ENCODE measurements around the gene CTNND1. TPM values are rescaled to one million over a fixed set of nuclear protein-coding genes. Genes with fewer than 3 reads are reported as not detected.

CTNND1 gene
- total RNA-seq, 1 experiment from 2014 or later, result 70.9 TPM

Other genes starting within 250 kb of the CTNND1 start
- 6.5 and 7.3 TPM in 2 replicates for gene SLC43A1, start 246.1 kb upstream of the CTNND1 start, total RNA-seq (2014; rRNA removed; shearing (Covaris generic))
- gene TIMM10, start 231.0 kb upstream of the CTNND1 start, total RNA-seq (2014; rRNA removed; shearing (Covaris generic)), result 83.3 and 89.8 TPM in 2 replicates
- not detected in 2 replicates for gene SMTNL1, start 224.2 kb upstream of the CTNND1 start, total RNA-seq (2014; rRNA removed; shearing (Covaris generic))
- 57.7 and 62.9 TPM in 2 replicates for gene UBE2L6, start 194.1 kb upstream of the CTNND1 start, total RNA-seq (2014; rRNA removed; shearing (Covaris generic))
- gene SERPING1, start 164.1 kb upstream of the CTNND1 start, total RNA-seq (2014; rRNA removed; shearing (Covaris generic)), result 0.10 and 0.48 TPM in 2 replicates
- 0.20 and 1.1 TPM in 2 replicates for gene YPEL4, start 111.9 kb upstream of the CTNND1 start, total RNA-seq (2014; rRNA removed; shearing (Covaris generic))
- gene CLP1, start 104.0 kb upstream of the CTNND1 start, total RNA-seq (2014; rRNA removed; shearing (Covaris generic)), result 27.2 and 29.0 TPM in 2 replicates
- 21.6 and 22.6 TPM in 2 replicates for gene ZDHHC5, start 93.7 kb upstream of the CTNND1 start, total RNA-seq (2014; rRNA removed; shearing (Covaris generic))
- 37.8 and 38.6 TPM in 2 replicates for gene MED19, start 49.6 kb upstream of the CTNND1 start, total RNA-seq (2014; rRNA removed; shearing (Covaris generic))
- 120 and 147 TPM in 2 replicates for gene TMX2, start 49.2 kb upstream of the CTNND1 start, total RNA-seq (2014; rRNA removed; shearing (Covaris generic))
- 125 and 232 TPM in 2 replicates for gene SELENOH, start 20.3 kb upstream of the CTNND1 start, total RNA-seq (2014; rRNA removed; shearing (Covaris generic))
- gene BTBD18, start 10.0 kb upstream of the CTNND1 start, total RNA-seq (2014; rRNA removed; shearing (Covaris generic)), result not detected in 2 replicates